Lower leg skin (tissue), 3 donors: ENCODE measurements around the gene AWAT2.

Experiments used
- CTCF ChIP-seq, 3 donors: fragments of 450-650 bp; IDR thresholded peaks; one replicate each; pipeline ENCODE4 v1.5.1; 2016; ENCODE audit warnings: antibody characterized with exemption in 3 of 3, mild to moderate bottlenecking in 3 of 3, moderate library complexity in 2 of 3
- POLR2A ChIP-seq, 2 donors: fragments of 450-650 bp; IDR thresholded peaks; one replicate each; pipeline ENCODE4 v1.6.1; 2016 to 2017; ENCODE audit warnings: antibody characterized with exemption in 2 of 2, mild to moderate bottlenecking in 1 of 2, moderate library complexity in 1 of 2

- TF ChIP-seq CTCF (IDR thresholded peaks at IDR 0.05) (no peak), POLR2A (IDR thresholded peaks at IDR 0.05) (no peak)
These were observed 54.2 kb downstream of the AWAT2 start for GRCh38 chrX:69995362-69996112.
